Right lobe of liver (tissue), 6 donors: ENCODE results near the gene SLC9A5. TPM values are rescaled to one million over a fixed set of nuclear protein-coding genes. Genes with fewer than 3 reads are reported as not detected.

Experiments used
- ATAC-seq, 4 donors: fragments of 200-7000 bp; cut with Tn5 transposase; one replicate each; pipeline ENCODE4 v1.9.1; 2020; ENCODE audit warnings: mild to moderate bottlenecking in 4 of 4, moderate library complexity in 4 of 4
- DNase-seq, 3 donors: peaks; one replicate each; pipeline ENCODE4 v3.0.0-alpha.2; 2020
- H3K27ac ChIP-seq, 3 donors: fragments of 200-600 bp; one replicate each; pipeline ENCODE4 v1.8.0; 2022
- H3K27me3 ChIP-seq, 2 donors: fragments of 200-600 bp; one replicate each; pipeline ENCODE4 v1.8.0; 2022
- H3K36me3 ChIP-seq, 4 donors: fragments of 200-600 bp; sonication (generic) in 1 of 4; one replicate each; pipeline versions ENCODE4 v1.5.1 to v1.8.0; 2017 to 2022; ENCODE audit warnings: control low read depth in 1 of 4
- H3K4me1 ChIP-seq, 4 donors: fragments of 200-600 bp; sonication (generic) in 1 of 4; one replicate each; pipeline versions ENCODE4 v1.5.1 to v1.8.0; 2017 to 2022; ENCODE audit warnings: control low read depth in 1 of 4
- H3K4me3 ChIP-seq, 3 donors: fragments of 200-600 bp; one replicate each; pipeline ENCODE4 v1.8.0; 2022
- H3K9me3 ChIP-seq, 4 donors: fragments of 200-600 bp; sonication (generic) in 1 of 4; one replicate each; pipeline versions ENCODE4 v1.5.1 to v1.8.0; 2017 to 2022; ENCODE audit warnings: control low read depth in 1 of 4
- POLR2A ChIP-seq: fragments of 450-650 bp; IDR thresholded peaks from one replicate; pipeline ENCODE4 v1.6.1; 2017; ENCODE audit warnings: antibody characterized with exemption, mild to moderate bottlenecking
- whole genome bisulfite sequencing: methylation state at CpG from one replicate; pipeline ENCODE4 v1.1.6; 2018; ENCODE audit warnings: low coverage, low lambda C conversion rate; ENCODE audit not compliant: insufficient coverage; ENCODE audit errors: missing lambda C conversion rate; 5-methylcytosine and 5-hydroxymethylcytosine counted together
- intact Hi-C, 2 donors: fragments of 100-400 bp; cut with DNase I; formaldehyde crosslinking; loops; one replicate each; pipeline versions ENCODE4 v1.11.2 to v1.14.1; 2022
- total RNA-seq, 6 experiments: library from RNA; depleted of rRNA in 2 of 6; stranded (reverse); fragments of >200 nt in 2 of 6; fragmentation: NEBNext Ultra II Directional in 3 of 6; extraction: Animal tissue kit (Norgen Biotek cat#: 25700) in 3 of 6; gene quantifications; one replicate each; pipeline versions ENCODE4 v1.1.0 to v1.2.4, GENCODE V29; 2016 to 2023
- TF ChIP-seq, protein P1 (sequence below), 4 donors: fragments of 200-600 bp in 3 of 4; fragments of 450-650 bp in 1 of 4; IDR thresholded peaks; one replicate each; pipeline versions ENCODE4 v1.5.1 to v1.8.0; 2016 to 2022; ENCODE audit warnings: antibody characterized with exemption in 4 of 4, mild to moderate bottlenecking in 2 of 4
- donor health status: DM: no; HTN: yes; CAD: no.
- donor health status: DM: no; HTN: no; CAD: no.
- donor health status: DM: no; HTN: no; CAD: no.
- donor health status: DM: no; HTN: yes; CAD: no.
- donor health status: DM: no; HTN: yes; CAD: no.

SLC9A5 gene
- total RNA-seq, 6 experiments from 2014 or later = 0.06 to 0.53 (median 0.15) TPM

DNA sequence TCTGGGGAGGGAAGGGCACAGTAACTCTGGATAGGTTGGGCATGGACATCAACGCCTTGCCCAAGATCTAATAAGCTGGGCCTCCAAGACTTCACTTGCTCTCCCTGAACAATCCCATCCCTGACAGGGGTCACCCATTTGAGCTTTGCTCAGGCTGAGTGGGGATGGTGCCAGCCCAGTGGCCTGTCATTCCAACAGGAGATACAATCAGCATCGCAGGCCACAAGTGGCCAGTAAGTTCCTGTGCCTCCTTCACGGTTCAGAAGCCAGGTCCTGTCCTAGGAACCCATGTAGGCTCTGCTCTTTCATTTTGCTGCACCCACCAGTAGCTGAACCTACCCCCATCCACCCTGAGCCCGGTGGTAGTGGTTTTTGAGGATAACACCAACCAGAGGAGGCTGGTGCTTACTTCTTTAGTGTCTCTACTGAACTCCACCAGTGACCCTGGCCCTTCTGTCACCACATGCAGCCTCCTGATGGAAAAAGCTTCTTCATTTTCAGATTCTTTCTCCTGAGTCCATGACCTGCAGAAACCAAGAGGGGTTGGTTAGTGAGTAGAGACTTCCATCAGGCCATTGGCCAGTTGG, 45.5 kb downstream of the SLC9A5 start:
- Histone ChIP-seq H3K9me3 (no peaks in the 10 kb centered on the region), H3K4me1 (no peaks in the 10 kb centered on the region), H3K27me3 (no peaks in the 10 kb centered on the region), H3K27ac (no peak overlapping the region), H3K36me3 (no peaks in the 10 kb centered on the region), H3K4me3 (no peak overlapping the region)
- TF ChIP-seq, protein P1, sequence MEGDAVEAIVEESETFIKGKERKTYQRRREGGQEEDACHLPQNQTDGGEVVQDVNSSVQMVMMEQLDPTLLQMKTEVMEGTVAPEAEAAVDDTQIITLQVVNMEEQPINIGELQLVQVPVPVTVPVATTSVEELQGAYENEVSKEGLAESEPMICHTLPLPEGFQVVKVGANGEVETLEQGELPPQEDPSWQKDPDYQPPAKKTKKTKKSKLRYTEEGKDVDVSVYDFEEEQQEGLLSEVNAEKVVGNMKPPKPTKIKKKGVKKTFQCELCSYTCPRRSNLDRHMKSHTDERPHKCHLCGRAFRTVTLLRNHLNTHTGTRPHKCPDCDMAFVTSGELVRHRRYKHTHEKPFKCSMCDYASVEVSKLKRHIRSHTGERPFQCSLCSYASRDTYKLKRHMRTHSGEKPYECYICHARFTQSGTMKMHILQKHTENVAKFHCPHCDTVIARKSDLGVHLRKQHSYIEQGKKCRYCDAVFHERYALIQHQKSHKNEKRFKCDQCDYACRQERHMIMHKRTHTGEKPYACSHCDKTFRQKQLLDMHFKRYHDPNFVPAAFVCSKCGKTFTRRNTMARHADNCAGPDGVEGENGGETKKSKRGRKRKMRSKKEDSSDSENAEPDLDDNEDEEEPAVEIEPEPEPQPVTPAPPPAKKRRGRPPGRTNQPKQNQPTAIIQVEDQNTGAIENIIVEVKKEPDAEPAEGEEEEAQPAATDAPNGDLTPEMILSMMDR (IDR thresholded peaks at IDR 0.05) = no peak
- TF ChIP-seq POLR2A = no peak
- DNase-seq (no peak), ATAC-seq (no peak)
- WGBS = 59% methylated on average over 2 of the region's 4 CpGs
- intact Hi-C loops = no loop called here

GRCh38 chr16:67294938-67295361, 46.2 kb downstream of the SLC9A5 start:
- H3K27me3 ChIP-seq = no peaks in the 10 kb centered on the region
- DNase-seq = no peak
- no peak for TF ChIP-seq POLR2A
- TF ChIP-seq, protein P1 (IDR thresholded peaks at IDR 0.05) = no peak
- no peak overlapping the region for H3K27ac ChIP-seq
- intact Hi-C loops = no loop called here
- no peaks in the 10 kb centered on the region for H3K9me3 ChIP-seq
- H3K4me1 ChIP-seq = no peaks in the 10 kb centered on the region
- 56% methylated on average over 6 of the region's 7 CpGs for WGBS
- H3K4me3 ChIP-seq = no peak overlapping the region
- no peak for ATAC-seq
- no peaks in the 10 kb centered on the region for H3K36me3 ChIP-seq

GRCh38 chr16:67296420-67296819, 47.6 kb downstream of the SLC9A5 start:
- 43% methylated on average over 3 of the region's 3 CpGs for WGBS
- no peak for TF ChIP-seq POLR2A
- TF ChIP-seq, protein P1 (IDR thresholded peaks at IDR 0.05) = no peak

DNA sequence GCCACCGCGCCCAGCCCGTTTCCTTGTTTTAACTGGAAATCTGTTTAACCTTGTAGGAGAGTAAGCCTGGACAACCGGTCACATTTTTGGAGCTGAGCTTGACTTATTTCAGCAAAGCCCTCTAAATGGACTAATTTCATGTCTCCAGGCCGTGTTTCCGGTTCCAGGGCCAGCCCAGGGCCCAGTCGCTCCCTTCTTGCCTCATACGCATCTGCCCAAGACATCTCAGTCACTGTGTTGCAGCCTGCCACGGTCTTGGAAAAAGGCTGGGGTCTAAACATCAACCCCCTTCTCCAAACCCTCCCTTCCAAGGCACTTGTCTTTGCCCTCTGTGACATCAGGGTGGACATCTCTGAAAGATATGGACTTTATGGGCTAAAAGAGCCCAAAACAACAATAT, 49.5 kb downstream of the SLC9A5 start:
- no peaks in the 10 kb centered on the region for H3K27me3 ChIP-seq
- no peak for DNase-seq
- ATAC-seq = no peak
- intact Hi-C loops = no loop called here
- no peaks in the 10 kb centered on the region for H3K9me3 ChIP-seq
- TF ChIP-seq, protein P1 (IDR thresholded peaks at IDR 0.05) = no peak
- no peak for TF ChIP-seq POLR2A
- H3K4me3 ChIP-seq = no peak overlapping the region
- WGBS = 84% methylated on average over 9 of the region's 9 CpGs
- H3K27ac ChIP-seq = no peak overlapping the region
- H3K36me3 ChIP-seq = no peaks in the 10 kb centered on the region
- no peaks in the 10 kb centered on the region for H3K4me1 ChIP-seq

More at GRCh38 chr16:67296420-67296819, 47.6 kb downstream of the SLC9A5 start:
- no peaks in the 10 kb centered on the region for H3K27me3 ChIP-seq
- no peak for DNase-seq
- intact Hi-C loops = no loop called here
- no peak for ATAC-seq
- H3K9me3 ChIP-seq = no peaks in the 10 kb centered on the region
- no peaks in the 10 kb centered on the region for H3K4me1 ChIP-seq
- H3K4me3 ChIP-seq = no peak overlapping the region
- H3K27ac ChIP-seq = no peak overlapping the region
- no peaks in the 10 kb centered on the region for H3K36me3 ChIP-seq

DNA sequence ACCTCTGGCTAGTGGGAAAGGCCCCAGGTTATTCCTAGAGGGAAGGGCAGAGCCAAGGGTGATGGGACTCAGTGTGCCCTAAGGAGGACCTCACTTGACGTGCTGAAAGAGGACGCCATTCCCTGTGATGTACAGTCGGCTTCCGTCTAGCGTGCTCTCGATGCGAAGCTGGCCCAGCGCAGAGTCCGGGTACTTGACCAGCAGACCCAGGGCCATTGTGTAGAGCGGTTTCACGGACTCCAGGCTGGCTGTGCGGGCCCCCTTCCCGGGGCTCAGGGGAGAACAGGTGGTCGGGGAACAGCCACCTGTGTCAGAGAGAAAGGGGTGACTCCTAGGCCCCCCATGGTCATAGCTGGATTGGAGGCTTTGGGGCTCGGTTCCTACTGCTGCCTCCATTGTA, 50.5 kb downstream of the SLC9A5 start:
- no peaks in the 10 kb centered on the region for H3K9me3 ChIP-seq
- no peak overlapping the region for H3K27ac ChIP-seq
- no peak for ATAC-seq
- no peaks in the 10 kb centered on the region for H3K36me3 ChIP-seq
- no peak for DNase-seq
- no peak overlapping the region for H3K4me3 ChIP-seq
- H3K4me1 ChIP-seq = no peaks in the 10 kb centered on the region
- no peak for TF ChIP-seq POLR2A
- TF ChIP-seq, protein P1 (IDR thresholded peaks at IDR 0.05) = no peak
- H3K27me3 ChIP-seq = no peaks in the 10 kb centered on the region
- intact Hi-C loops = no loop called here
- WGBS = 100% methylated on average over 1 of the region's 15 CpGs
